K562 (cell line): Measurements from ENCODE around the gene UTP4. TPM values are rescaled to one million over a fixed set of nuclear protein-coding genes. Genes with fewer than 3 reads are reported as not detected.

Experiments
- ARID1B ChIP-seq: fragments of 450-650 bp; IDR thresholded peaks from 2 replicates; pipeline ENCODE4 v1.6.1; 2016; ENCODE audit warnings: antibody characterized with exemption, mild to moderate bottlenecking, inconsistent platforms
- ARNT ChIP-seq, 2 experiments: fragments of 450-650 bp; IDR thresholded peaks; 2 replicates each; pipeline ENCODE4 v1.6.1; 2016; ENCODE audit warnings: mild to moderate bottlenecking in 1 of 2
- CHD7 ChIP-seq: fragments of 200-600 bp; sonication (generic); IDR thresholded peaks from one replicate; pipeline ENCODE4 v1.6.1; 2012; ENCODE audit warnings: mild to moderate bottlenecking, low read depth, low read length, inconsistent platforms
- ESRRB ChIP-seq: fragments of 250-450 bp; sonication (Bioruptor Pico); IDR thresholded peaks from 2 replicates; pipeline ENCODE4 v1.5.0; 2020; ENCODE audit warnings: mild to moderate bottlenecking, moderate library complexity, borderline replicate concordance
- FOXJ3 ChIP-seq: sonication (generic); formaldehyde crosslinking; IDR thresholded peaks from 2 replicates; pipeline ENCODE4 v1.4.0; 2020; ENCODE audit warnings: mild to moderate bottlenecking, missing genetic modification reagents
- KLF13 ChIP-seq: fragments of 450-650 bp; IDR thresholded peaks from 2 replicates; pipeline ENCODE4 v1.6.1; 2016; ENCODE audit warnings: missing genetic modification characterization, low read depth, mild to moderate bottlenecking, missing compliant biosample characterization, moderate library complexity, borderline replicate concordance
- MTF1 ChIP-seq: fragments of 250-450 bp; sonication (Bioruptor Pico); IDR thresholded peaks from 2 replicates; pipeline ENCODE4 v1.9.0; 2021; ENCODE audit warnings: moderate library complexity, mild to moderate bottlenecking, inconsistent platforms, borderline replicate concordance
- TFAM ChIP-seq: fragments of 250-450 bp; sonication (Bioruptor Pico); conservative IDR thresholded peaks from 2 replicates; pipeline ENCODE4 v1.5.0; 2021; ENCODE audit warnings: mild to moderate bottlenecking, moderate library complexity
- TOE1 ChIP-seq, 2 experiments: fragments of 450-650 bp in 1 of 2; sonication (generic) in 1 of 2; formaldehyde crosslinking in 1 of 2; IDR thresholded peaks; 2 replicates each; pipeline versions ENCODE4 v1.7.1 to v1.8.0; 2016 to 2022; ENCODE audit warnings: borderline replicate concordance in 2 of 2, mild to moderate bottlenecking in 2 of 2, antibody characterized with exemption in 1 of 2, inconsistent platforms in 1 of 2, low read depth in 1 of 2, missing genetic modification reagents in 1 of 2, moderate library complexity in 1 of 2
- polyA plus RNA-seq, 8 experiments: library from polyadenylated mRNA; depleted of rRNA in 4 of 8; stranded (reverse) in 5 of 8; unstranded in 3 of 8; fragments of >200 nt; fragmentation: Nextera tagmentation in 2 of 8; fragmentation: Illumina TruSeq in 1 of 8; extraction: Ambion mirVana in 2 of 8; extraction: Trizol in 1 of 8; gene quantifications; 2 replicates each; pipeline versions ENCODE4 v1.2.1 to v1.2.3, GENCODE V29; 2011 to 2014; ENCODE audit warnings: inconsistent platforms in 1 of 8, missing spikeins in 1 of 8
- total RNA-seq, 7 experiments: library from RNA; depleted of rRNA in 6 of 7; stranded (reverse); fragments of >200 nt in 6 of 7; fragmentation: Illumina TruSeq in 2 of 7; extraction: Trizol in 2 of 7; gene quantifications; 2 replicates each; pipeline versions ENCODE4 v1.2.1 to v1.2.3, GENCODE V29; 2011 to 2021; ENCODE audit warnings: low replicate concordance in 1 of 7
- TF ChIP-seq, protein P1 (sequence below): fragments of 200-800 bp; sonication (Bioruptor generic); IDR thresholded peaks from 2 replicates; pipeline ENCODE4 v1.6.1; 2017; ENCODE audit warnings: missing genetic modification characterization, missing compliant biosample characterization
- TF ChIP-seq, protein P2 (sequence below): sonication (generic); formaldehyde crosslinking; IDR thresholded peaks from 2 replicates; pipeline ENCODE4 v1.8.0; 2022; ENCODE audit warnings: mild to moderate bottlenecking, missing genetic modification reagents, borderline replicate concordance

Gene UTP4
- total and polyA plus RNA-seq, 9 of the 15 experiments (the other 6 are each of a cell fraction or from before 2014, with no cell fraction given): 46.1 to 203 (median 145) TPM

DNA sequence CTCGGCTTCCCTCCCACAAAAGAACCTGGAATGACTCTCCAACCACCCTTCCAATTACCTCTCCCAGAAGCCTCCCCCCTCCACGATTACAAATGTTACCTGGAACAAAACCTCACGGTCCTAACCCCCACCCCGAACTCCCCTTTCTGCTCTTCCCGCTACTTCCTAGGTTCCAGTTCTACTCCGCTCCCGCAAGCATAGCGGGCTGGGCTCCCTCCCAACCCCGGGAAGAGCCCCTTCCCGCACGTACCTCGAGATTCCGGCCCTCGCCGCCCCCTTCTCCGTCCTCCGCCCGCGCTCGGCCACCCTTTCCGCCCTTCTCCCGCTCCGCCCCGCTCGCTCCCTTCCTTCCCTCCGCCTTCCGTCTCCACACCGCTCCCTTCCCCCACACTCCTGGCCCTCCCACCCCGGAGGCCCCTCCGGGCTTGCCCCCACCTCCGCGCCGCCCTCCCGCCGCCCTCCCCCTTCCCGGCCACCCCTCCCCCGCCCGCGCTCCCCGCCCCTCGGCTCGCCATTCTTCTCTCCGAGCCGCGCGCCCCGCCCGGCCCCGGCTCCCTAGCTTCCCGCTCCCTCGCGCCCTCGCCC is 518 bp upstream of the UTP4 start (continued):
- no peak for TF ChIP-seq CHD7
- TF ChIP-seq, protein P1, sequence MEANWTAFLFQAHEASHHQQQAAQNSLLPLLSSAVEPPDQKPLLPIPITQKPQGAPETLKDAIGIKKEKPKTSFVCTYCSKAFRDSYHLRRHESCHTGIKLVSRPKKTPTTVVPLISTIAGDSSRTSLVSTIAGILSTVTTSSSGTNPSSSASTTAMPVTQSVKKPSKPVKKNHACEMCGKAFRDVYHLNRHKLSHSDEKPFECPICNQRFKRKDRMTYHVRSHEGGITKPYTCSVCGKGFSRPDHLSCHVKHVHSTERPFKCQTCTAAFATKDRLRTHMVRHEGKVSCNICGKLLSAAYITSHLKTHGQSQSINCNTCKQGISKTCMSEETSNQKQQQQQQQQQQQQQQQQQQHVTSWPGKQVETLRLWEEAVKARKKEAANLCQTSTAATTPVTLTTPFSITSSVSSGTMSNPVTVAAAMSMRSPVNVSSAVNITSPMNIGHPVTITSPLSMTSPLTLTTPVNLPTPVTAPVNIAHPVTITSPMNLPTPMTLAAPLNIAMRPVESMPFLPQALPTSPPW: peak; percentile 98
- TF ChIP-seq TOE1 (IDR thresholded peaks at IDR 0.05; ENCODE audit: borderline replicate concordance): peak; percentile 77
- TF ChIP-seq TOE1 (CRISPR knock-in tag; IDR thresholded peaks at IDR 0.05; ENCODE audit: borderline replicate concordance, low read depth): no peak
- TF ChIP-seq MTF1 (CRISPR knock-in tag): no peak
- TF ChIP-seq TFAM (CRISPR knock-in tag): no peak
- peak; percentile 73; the same call in 1 of the 2 replicates for TF ChIP-seq ARID1B
- no peak for TF ChIP-seq KLF13
- peak; percentile 35; the same call in 1 of the 2 replicates for TF ChIP-seq ESRRB (CRISPR knock-in tag)
- TF ChIP-seq ARNT (IDR thresholded peaks at IDR 0.05): peak; percentile 16 to 46; a peak in 1 of 4 replicates
- TF ChIP-seq, protein P2, sequence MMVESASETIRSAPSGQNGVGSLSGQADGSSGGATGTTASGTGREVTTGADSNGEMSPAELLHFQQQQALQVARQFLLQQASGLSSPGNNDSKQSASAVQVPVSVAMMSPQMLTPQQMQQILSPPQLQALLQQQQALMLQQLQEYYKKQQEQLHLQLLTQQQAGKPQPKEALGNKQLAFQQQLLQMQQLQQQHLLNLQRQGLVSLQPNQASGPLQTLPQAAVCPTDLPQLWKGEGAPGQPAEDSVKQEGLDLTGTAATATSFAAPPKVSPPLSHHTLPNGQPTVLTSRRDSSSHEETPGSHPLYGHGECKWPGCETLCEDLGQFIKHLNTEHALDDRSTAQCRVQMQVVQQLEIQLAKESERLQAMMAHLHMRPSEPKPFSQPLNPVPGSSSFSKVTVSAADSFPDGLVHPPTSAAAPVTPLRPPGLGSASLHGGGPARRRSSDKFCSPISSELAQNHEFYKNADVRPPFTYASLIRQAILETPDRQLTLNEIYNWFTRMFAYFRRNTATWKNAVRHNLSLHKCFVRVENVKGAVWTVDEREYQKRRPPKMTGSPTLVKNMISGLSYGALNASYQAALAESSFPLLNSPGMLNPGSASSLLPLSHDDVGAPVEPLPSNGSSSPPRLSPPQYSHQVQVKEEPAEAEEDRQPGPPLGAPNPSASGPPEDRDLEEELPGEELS (CRISPR knock-in tag): no peak
- no peak for TF ChIP-seq FOXJ3
